GM18511 (cell line): ENCODE data around the gene ALG10B.

ENCODE experiments used
- ATAC-seq: cut with Tn5 transposase; IDR thresholded peaks from one replicate; pipeline ENCODE4 v1.9.1; 2021; ENCODE audit warnings: mild to moderate bottlenecking, moderate library complexity; ENCODE audit not compliant: unreplicated experiment

ALG10B gene

DNA sequence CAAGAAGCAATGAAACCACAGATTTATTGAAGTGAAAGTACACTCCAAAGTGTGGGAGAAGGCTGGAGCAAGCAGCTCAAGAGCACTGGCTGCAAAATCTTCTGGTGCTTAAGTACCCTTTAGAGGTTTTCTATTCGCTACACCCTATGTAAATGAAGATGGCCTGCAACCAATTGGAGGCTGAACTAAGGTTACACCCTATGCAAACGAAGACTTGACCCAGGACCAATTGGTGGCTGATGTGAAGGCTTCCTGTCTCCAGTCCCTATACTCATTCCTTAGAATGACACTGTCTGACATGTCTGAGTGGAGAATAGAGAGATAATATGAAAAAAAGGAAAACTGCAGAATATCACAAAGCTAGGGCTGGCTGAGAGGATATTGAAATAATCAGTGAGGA, 57.2 kb downstream of the ALG10B start:
- ATAC-seq = no peak

DNA sequence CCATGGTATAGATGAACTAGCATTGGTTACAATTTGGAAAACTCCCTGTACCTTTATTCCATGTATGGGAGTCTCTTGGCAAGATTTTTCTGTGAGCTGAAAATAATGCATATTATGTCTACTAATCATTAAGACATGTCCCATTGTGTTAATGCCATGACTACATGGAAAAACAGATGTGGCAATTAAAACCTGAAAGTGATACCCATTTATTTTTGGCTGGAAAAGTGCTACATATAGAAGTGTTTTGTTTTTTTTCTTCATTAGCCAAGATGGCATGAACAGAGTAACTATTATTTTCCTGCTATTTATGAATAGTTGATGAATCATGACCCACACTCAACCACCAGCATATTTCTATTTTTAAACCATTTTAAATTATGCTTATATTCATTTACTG, 58.2 kb downstream of the ALG10B start:
- no peak for ATAC-seq
